D721Med (cell line): ENCODE measurements around the gene PCDHGC3.

Experiments used
- DNase-seq: peaks from one replicate; pipeline ENCODE4 v3.0.0; 2011; ENCODE audit warnings: low spot score; ENCODE audit not compliant: insufficient read length
- FAIRE-seq: peaks from 2 replicates; lab custom pipeline; 2011; peaks lifted over from hg19 to GRCh38; lab: Jason Lieb, UNC
- CTCF ChIP-seq: IDR thresholded peaks from 2 replicates; pipeline ENCODE4 v1.5.1; 2012; ENCODE audit warnings: mild to moderate bottlenecking, control low read depth; ENCODE audit not compliant: insufficient read depth; ENCODE audit errors: missing control alignments

PCDHGC3 gene

GRCh38 chr5:141477815-141478214 lies 2.0 kb downstream of the PCDHGC3 start:
- no peak for FAIRE-seq
- no peak for TF ChIP-seq CTCF
- no peak for DNase-seq

GRCh38 chr5:141478321-141478945 lies 2.7 kb downstream of the PCDHGC3 start:
- DNase-seq (no peak), FAIRE-seq (no peak)
- no peak for TF ChIP-seq CTCF

DNA sequence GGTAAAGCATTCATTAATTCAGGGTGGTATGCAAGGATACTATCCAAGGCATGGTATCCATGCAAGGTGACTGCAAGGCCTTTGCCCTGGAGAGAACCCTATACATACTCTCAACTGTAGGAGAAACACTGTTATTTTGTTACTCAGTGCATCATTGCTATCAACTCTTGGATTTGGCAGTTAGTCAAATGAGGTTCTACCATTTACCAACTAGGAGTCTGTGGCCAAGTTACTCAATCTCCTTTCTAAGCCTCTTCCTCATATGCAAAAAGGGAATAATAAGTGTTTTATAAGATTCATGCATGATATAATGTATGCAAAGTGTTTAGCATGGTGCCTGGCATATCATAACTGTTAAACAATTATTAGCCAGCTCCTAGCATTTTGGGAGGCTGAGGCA lies 4.0 kb downstream of the PCDHGC3 start:
- no peak for DNase-seq
- no peak for TF ChIP-seq CTCF
- FAIRE-seq = no peak

- no peak for TF ChIP-seq CTCF
- DNase-seq = no peak
These were observed 8.1 kb downstream of the PCDHGC3 start for GRCh38 chr5:141483902-141484301.

DNA sequence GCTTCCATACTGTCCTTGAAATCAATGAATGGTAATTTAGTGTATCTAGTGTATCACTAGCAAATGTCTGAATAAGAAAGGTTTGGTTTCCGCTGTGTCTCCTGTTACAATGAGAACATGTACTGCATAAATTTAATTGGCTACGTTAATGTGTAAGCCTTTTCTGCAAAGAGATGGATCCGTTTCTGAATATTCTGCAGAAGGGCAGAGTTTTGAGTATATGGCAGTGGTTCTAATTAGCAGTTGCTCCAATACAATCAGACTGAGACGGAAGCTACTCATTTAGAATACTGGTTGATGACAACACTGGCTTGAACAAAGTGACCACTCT lies 8.5 kb downstream of the PCDHGC3 start:
- no peak for FAIRE-seq
- TF ChIP-seq CTCF = no peak
- no peak for DNase-seq

More at GRCh38 chr5:141483902-141484301, 8.1 kb downstream of the PCDHGC3 start:
- FAIRE-seq = no peak

- TF ChIP-seq CTCF = no peak
- FAIRE-seq (no peak), DNase-seq (no peak)
These were observed 9.0 kb downstream of the PCDHGC3 start, which contains the start of gene PCDHGC4 for GRCh38 chr5:141484641-141485311. Gene PCDHGC4, plus strand, starts transcription at chr5:141485030. Its CDS starts 144 bp downstream, at chr5:141485174.
